Right renal pelvis (tissue), 4 donors: ENCODE results near the gene SLC37A1. TPM values are rescaled to one million over a fixed set of nuclear protein-coding genes. Genes with fewer than 3 reads are reported as not detected.
"Not testable (repeated sequence)": the region's sequence is repeated elsewhere in the genome, so short reads cannot be mapped to it uniquely, and the experiment has no call there.

Experiments
- DNase-seq, 4 donors: peaks; one replicate each; pipeline ENCODE4 v3.0.0-alpha.2; 2013; ENCODE audit warnings: low read depth in 4 of 4, low spot score in 3 of 4, missing footprints in 1 of 4
- polyA plus RNA-seq, 4 donors: library from polyadenylated mRNA; unstranded; fragments of 120-200 nt; gene quantifications; one replicate each; pipeline ENCODE4 v1.2.1, GENCODE V29; 2013; ENCODE audit not compliant: insufficient read length in 4 of 4

SLC37A1 gene
- polyA plus RNA-seq: 10 to 100 TPM in 1 of 4 donors, 1 to 10 TPM in 3; 7.8 to 10.5 (median 9.1) TPM

- no peak for DNase-seq
Measured at GRCh38 chr21:42513151-42513984, at the start of gene SLC37A1. Gene SLC37A1, plus strand, starts transcription at chr21:42513852. Its CDS starts 4,603 bp downstream, at chr21:42518455.

GRCh38 chr21:42463861-42464515 lies 49.7 kb upstream of the SLC37A1 start:
- no peak for DNase-seq

GRCh38 chr21:42465008-42465802 lies 48.4 kb upstream of the SLC37A1 start:
- no peak for DNase-seq

GRCh38 chr21:42465803-42466127 lies 47.9 kb upstream of the SLC37A1 start:
- no peak for DNase-seq

- DNase-seq: no peak
Measured at GRCh38 chr21:42466700-42467099, 47.0 kb upstream of the SLC37A1 start.

- DNase-seq: no peak
Measured at GRCh38 chr21:42467140-42467983, 46.3 kb upstream of the SLC37A1 start.

- no peak for DNase-seq
Measured at GRCh38 chr21:42468491-42469131, 45.0 kb upstream of the SLC37A1 start.

- DNase-seq: no peak
Measured at GRCh38 chr21:42469272-42469671, 44.4 kb upstream of the SLC37A1 start.

- DNase-seq: not testable (repeated sequence)
Measured at GRCh38 chr21:42469726-42470125, 43.9 kb upstream of the SLC37A1 start.

GRCh38 chr21:42471206-42471605 lies 42.4 kb upstream of the SLC37A1 start:
- DNase-seq: no peak

- no peak for DNase-seq
Measured at GRCh38 chr21:42471716-42472330, 41.8 kb upstream of the SLC37A1 start.

- DNase-seq: no peak
Measured at GRCh38 chr21:42472521-42472920, 41.1 kb upstream of the SLC37A1 start.

GRCh38 chr21:42473498-42474042 lies 40.1 kb upstream of the SLC37A1 start:
- DNase-seq: no peak

GRCh38 chr21:42474043-42474831 lies 39.4 kb upstream of the SLC37A1 start:
- DNase-seq: no peak

- no peak for DNase-seq
Measured at GRCh38 chr21:42475036-42475435, 38.6 kb upstream of the SLC37A1 start.

- DNase-seq: no peak
Measured at GRCh38 chr21:42475526-42476387, 37.9 kb upstream of the SLC37A1 start.
